ENCODE measurements around the gene CC2D2B.
"Not testable (repeated sequence)": the region's sequence is repeated elsewhere in the genome, so short reads cannot be mapped to it uniquely, and the experiment has no call there.

The CC2D2B gene

GRCh38 chr10:95909561-95909960, 1.8 kb downstream of the CC2D2B start:
- DNase-seq, result no peak

GRCh38 chr10:95916039-95916438, 8.3 kb downstream of the CC2D2B start:
- DNase-seq, result not testable (repeated sequence)

GRCh38 chr10:95920798-95921426, 13.1 kb downstream of the CC2D2B start:
- no peak for DNase-seq

- DNase-seq, result no peak
Observed at GRCh38 chr10:95925033-95925432, 17.3 kb downstream of the CC2D2B start.

GRCh38 chr10:95935429-95935828, 27.7 kb downstream of the CC2D2B start:
- no peak for DNase-seq

GRCh38 chr10:95941115-95941514, 33.3 kb downstream of the CC2D2B start:
- no peak for DNase-seq

- DNase-seq, result no peak
Observed at GRCh38 chr10:95963202-95963990, 55.6 kb downstream of the CC2D2B start.

GRCh38 chr10:95963991-95964389, 56.2 kb downstream of the CC2D2B start:
- DNase-seq, result no peak

- no peak for DNase-seq
Observed at GRCh38 chr10:95964756-95965155, 57.0 kb downstream of the CC2D2B start.

GRCh38 chr10:95976362-95977229, 68.8 kb downstream of the CC2D2B start:
- no peak for DNase-seq

- no peak for DNase-seq
Observed at GRCh38 chr10:95982200-95982599, 74.4 kb downstream of the CC2D2B start.

GRCh38 chr10:95987685-95988426, 80.1 kb downstream of the CC2D2B start:
- no peak for DNase-seq

GRCh38 chr10:95988702-95989101, 80.9 kb downstream of the CC2D2B start:
- no peak for DNase-seq

- DNase-seq, result not testable (repeated sequence)
Observed at GRCh38 chr10:95994376-95994775, 86.6 kb downstream of the CC2D2B start.

- no peak for DNase-seq
Observed at GRCh38 chr10:95998255-95998784, 90.5 kb downstream of the CC2D2B start.

- DNase-seq, result no peak
Observed at GRCh38 chr10:96013956-96014355, 106.2 kb downstream of the CC2D2B start.

GRCh38 chr10:96014473-96015102, 106.8 kb downstream of the CC2D2B start:
- DNase-seq, result no peak

- DNase-seq, result peak; percentile 19
Observed at GRCh38 chr10:96017191-96017687, 109.5 kb downstream of the CC2D2B start.

- DNase-seq, result no peak
Observed at GRCh38 chr10:96021332-96021731, 113.6 kb downstream of the CC2D2B start.

- DNase-seq, result no peak
Observed at GRCh38 chr10:96022739-96023138, 115.0 kb downstream of the CC2D2B start.

- no peak for DNase-seq
Observed at GRCh38 chr10:96023168-96023567, 115.4 kb downstream of the CC2D2B start.

- no peak for DNase-seq
Observed at GRCh38 chr10:96025566-96025965, 117.8 kb downstream of the CC2D2B start.

Measured in activated T-cell treated with anti-CD3 and anti-CD28 coated beads for 4 hours (primary cell).